Kidney epithelial cell (primary cell): ENCODE results near the gene LRRC57. TPM values are rescaled to one million over a fixed set of nuclear protein-coding genes. Genes with fewer than 3 reads are reported as not detected.

ENCODE experiments used
- DNase-seq: peaks from one replicate; pipeline ENCODE4 v3.0.0-alpha.2; 2010; ENCODE audit warnings: low read depth
- H3K27me3 ChIP-seq: 2 replicates; pipeline ENCODE4 v1.6.0; 2011; ENCODE audit warnings: low read length; ENCODE audit not compliant: control insufficient read depth, insufficient read depth
- H3K36me3 ChIP-seq: 2 replicates; pipeline ENCODE4 v1.5.1; 2011; ENCODE audit warnings: low read length; ENCODE audit not compliant: control insufficient read depth, insufficient read depth
- H3K4me3 ChIP-seq: 2 replicates; pipeline ENCODE4 v1.5.1; 2011; ENCODE audit warnings: low read depth, mild to moderate bottlenecking, control low read depth, low read length
- total RNA-seq: library from RNA; depleted of rRNA; stranded (reverse); fragments of >200 nt; gene quantifications from 2 replicates; pipeline ENCODE4 v1.2.3, GENCODE V29; 2015
- TF ChIP-seq, protein P1 (sequence below): IDR thresholded peaks from 2 replicates; pipeline ENCODE4 v1.5.1; 2011; ENCODE audit warnings: mild to moderate bottlenecking, moderate library complexity, low read length, control low read depth, inconsistent platforms; ENCODE audit not compliant: insufficient read depth, poor library complexity, severe bottlenecking

LRRC57 gene
- total RNA-seq, 1 donor from 2014 or later, result 18.2 TPM

DNA sequence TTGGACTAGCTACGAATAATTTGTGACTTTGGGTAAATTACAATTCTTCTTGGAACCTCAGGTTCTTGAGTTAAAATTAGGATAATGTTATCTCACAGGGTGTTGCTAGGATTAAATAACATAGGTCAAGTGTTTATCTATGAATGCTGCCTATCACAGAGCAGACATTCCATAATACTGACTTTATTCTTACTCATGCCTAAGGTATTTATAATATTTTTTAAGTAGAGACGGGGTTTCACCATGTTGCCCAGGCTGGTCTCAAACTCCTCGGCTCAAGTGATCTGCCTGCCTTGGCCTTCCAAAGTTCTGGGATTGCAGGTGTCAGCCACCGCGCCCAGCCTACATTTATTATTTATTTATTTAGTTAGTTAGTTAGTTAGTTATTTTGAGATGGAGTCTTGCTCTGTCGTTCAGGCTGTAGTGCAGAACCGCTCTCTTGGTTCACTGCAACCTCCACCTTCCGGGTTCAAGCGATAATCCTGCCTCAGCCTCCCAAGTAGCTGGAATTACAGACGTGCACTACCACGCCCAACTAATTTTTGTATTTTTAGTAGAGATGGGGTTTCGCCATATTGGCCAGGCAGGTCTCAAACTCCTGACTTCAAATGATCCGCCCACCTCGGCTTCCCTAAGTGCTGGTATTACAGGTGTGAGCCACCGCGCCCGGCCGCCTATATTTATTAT, 56.9 kb downstream of the LRRC57 start:
- Histone ChIP-seq H3K36me3 (no peaks in the 10 kb centered on the region), H3K27me3 (no peaks in the 10 kb centered on the region), H3K4me3 (peak overlapping the region; percentile 85)
- TF ChIP-seq, protein P1, sequence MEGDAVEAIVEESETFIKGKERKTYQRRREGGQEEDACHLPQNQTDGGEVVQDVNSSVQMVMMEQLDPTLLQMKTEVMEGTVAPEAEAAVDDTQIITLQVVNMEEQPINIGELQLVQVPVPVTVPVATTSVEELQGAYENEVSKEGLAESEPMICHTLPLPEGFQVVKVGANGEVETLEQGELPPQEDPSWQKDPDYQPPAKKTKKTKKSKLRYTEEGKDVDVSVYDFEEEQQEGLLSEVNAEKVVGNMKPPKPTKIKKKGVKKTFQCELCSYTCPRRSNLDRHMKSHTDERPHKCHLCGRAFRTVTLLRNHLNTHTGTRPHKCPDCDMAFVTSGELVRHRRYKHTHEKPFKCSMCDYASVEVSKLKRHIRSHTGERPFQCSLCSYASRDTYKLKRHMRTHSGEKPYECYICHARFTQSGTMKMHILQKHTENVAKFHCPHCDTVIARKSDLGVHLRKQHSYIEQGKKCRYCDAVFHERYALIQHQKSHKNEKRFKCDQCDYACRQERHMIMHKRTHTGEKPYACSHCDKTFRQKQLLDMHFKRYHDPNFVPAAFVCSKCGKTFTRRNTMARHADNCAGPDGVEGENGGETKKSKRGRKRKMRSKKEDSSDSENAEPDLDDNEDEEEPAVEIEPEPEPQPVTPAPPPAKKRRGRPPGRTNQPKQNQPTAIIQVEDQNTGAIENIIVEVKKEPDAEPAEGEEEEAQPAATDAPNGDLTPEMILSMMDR, result no peak
- peak; percentile 25 for DNase-seq

GRCh38 chr15:42490671-42491538, 57.7 kb downstream of the LRRC57 start, which contains the start of gene ZNF106:
TSS of gene ZNF106 (minus strand) at chr15:42491141. CDS start at chr15:42472289, 18,852 bp downstream.
- DNase-seq, result peak; percentile 62
- peak within 1 kb of the TSS; percentile 85 for H3K4me3 ChIP-seq
- no peaks in the 10 kb centered on the region for H3K36me3 ChIP-seq
- H3K27me3 ChIP-seq, result no peaks in the 10 kb centered on the region
- TF ChIP-seq, protein P1, result no peak

DNA sequence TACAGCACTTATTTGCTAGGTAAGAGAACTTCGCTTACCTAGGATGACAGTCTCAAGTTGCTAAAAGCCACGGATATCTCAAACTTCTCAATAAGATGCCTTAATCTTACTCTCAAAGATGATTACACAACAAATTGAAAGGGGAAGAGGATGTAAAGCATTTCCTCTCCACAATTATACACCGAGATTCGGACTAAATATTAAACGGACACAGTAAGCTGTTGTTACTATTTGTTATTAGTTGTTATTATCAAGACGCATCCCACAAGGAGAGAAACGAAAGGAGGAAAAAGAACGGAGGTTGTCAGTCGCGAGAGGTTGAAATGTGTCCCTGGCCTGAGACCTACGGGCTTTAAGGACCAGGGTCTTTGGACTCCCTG, 58.3 kb downstream of the LRRC57 start:
- H3K4me3 ChIP-seq, result peak overlapping the region; percentile 85
- DNase-seq, result no peak
- no peaks in the 10 kb centered on the region for H3K27me3 ChIP-seq
- H3K36me3 ChIP-seq, result no peaks in the 10 kb centered on the region
- TF ChIP-seq, protein P1, result no peak

Other genes with a start within 250 kb of the LRRC57 start
- gene CAPN3, start 189.3 kb downstream of the LRRC57 start, total RNA-seq, result 0.89 and 3.7 TPM in 2 replicates
- 30.9 and 32.5 TPM in 2 replicates for gene ZNF106, start 57.7 kb downstream of the LRRC57 start, total RNA-seq
- gene SNAP23, start 53.2 kb downstream of the LRRC57 start, total RNA-seq, result 71.5 and 89.5 TPM in 2 replicates
- gene HAUS2, start within 50 bp of the LRRC57 start, total RNA-seq, result 31.1 and 35.3 TPM in 2 replicates
- gene STARD9, start 26.8 kb upstream of the LRRC57 start, total RNA-seq, result 4.7 and 5.7 TPM in 2 replicates
- gene CDAN1, start 188.3 kb upstream of the LRRC57 start, total RNA-seq, result 12.9 and 15.8 TPM in 2 replicates